Spleen (tissue), 11 donors: ENCODE data around the gene DCPS. TPM values are rescaled to one million over a fixed set of nuclear protein-coding genes. Genes with fewer than 3 reads are reported as not detected.
"Not testable (repeated sequence)": the region's sequence is repeated elsewhere in the genome, so short reads cannot be mapped to it uniquely, and the experiment has no call there.

Experiments used
- DNase-seq: peaks from one replicate; pipeline ENCODE4 v3.0.0-alpha.2; 2020
- H3K27ac ChIP-seq, 8 donors: fragments of 200-600 bp; sonication (generic) in 7 of 8; 1 replicate in 4 of 8; 2 replicates in 4 of 8; pipeline versions ENCODE4 v1.5.0 to v1.8.0; 2016 to 2021; ENCODE audit warnings: inconsistent platforms in 4 of 8, mild to moderate bottlenecking in 4 of 8, moderate library complexity in 1 of 8
- H3K27me3 ChIP-seq, 7 donors: fragments of 200-600 bp; sonication (generic) in 6 of 7; replicated peaks in 1 of 7; 1 replicate in 4 of 7; 2 replicates in 3 of 7; pipeline versions ENCODE4 v1.5.0 to v1.8.0; 2016 to 2021; ENCODE audit warnings: inconsistent platforms in 3 of 7, mild to moderate bottlenecking in 1 of 7
- H3K36me3 ChIP-seq, 6 donors: fragments of 200-600 bp; sonication (generic) in 5 of 6; 1 replicate in 4 of 6; 2 replicates in 2 of 6; pipeline versions ENCODE4 v1.5.0 to v1.8.0; 2016 to 2021; ENCODE audit warnings: inconsistent platforms in 2 of 6
- H3K4me1 ChIP-seq, 6 donors: fragments of 200-600 bp; sonication (generic) in 5 of 6; 1 replicate in 3 of 6; 2 replicates in 3 of 6; pipeline versions ENCODE4 v1.5.0 to v1.8.0; 2016 to 2021; ENCODE audit warnings: inconsistent platforms in 3 of 6
- H3K4me3 ChIP-seq, 8 donors: fragments of 200-600 bp; sonication (generic) in 7 of 8; 1 replicate in 4 of 8; 2 replicates in 4 of 8; pipeline versions ENCODE4 v1.5.0 to v1.8.0; 2016 to 2021; ENCODE audit warnings: inconsistent platforms in 4 of 8, mild to moderate bottlenecking in 4 of 8, moderate library complexity in 2 of 8
- H3K9me3 ChIP-seq, 8 donors: fragments of 200-600 bp; sonication (generic) in 7 of 8; 1 replicate in 4 of 8; 2 replicates in 4 of 8; pipeline versions ENCODE4 v1.5.0 to v1.8.0; 2016 to 2021; ENCODE audit warnings: inconsistent platforms in 4 of 8
- POLR2A ChIP-seq, 3 donors: fragments of 450-650 bp; IDR thresholded peaks; one replicate each; pipeline ENCODE4 v1.5.1; 2017; ENCODE audit warnings: antibody characterized with exemption in 3 of 3, mild to moderate bottlenecking in 1 of 3
- POLR2AphosphoS5 ChIP-seq, 3 donors: sonication (generic); formaldehyde crosslinking; IDR thresholded peaks; one replicate each; pipeline ENCODE4 v1.5.1; 2017; ENCODE audit warnings: antibody characterized with exemption in 3 of 3
- WGBS, 5 donors: extraction: QIAGEN DNeasy Blood & Tissue Kit in 3 of 5; methylation state at CpG; one replicate each; pipeline versions ENCODE4 v1.1.5 to v1.1.7; 2013 to 2018; 5-methylcytosine and 5-hydroxymethylcytosine counted together
- intact Hi-C: fragments of 100-400 bp; cut with DNase I; formaldehyde crosslinking; loops from one replicate; pipeline ENCODE4 v1.15.0; 2023; ENCODE audit warnings: low total_unique reads
- polyA plus RNA-seq, 3 donors: library from polyadenylated mRNA; stranded (reverse); fragments of 200-250 nt; gene quantifications; one replicate each; pipeline ENCODE4 v1.2.1, GENCODE V29; 2013
- total RNA-seq, 7 donors: library from RNA; depleted of rRNA in 3 of 7; stranded (reverse); fragments of >200 nt in 3 of 7; fragmentation: NEBNext Ultra II Directional in 4 of 7; extraction: Animal tissue kit (Norgen Biotek cat#: 25700) in 4 of 7; gene quantifications; one replicate each; pipeline versions ENCODE4 v1.1.0 to v1.2.1, GENCODE V29; 2016 to 2021
- TF ChIP-seq, protein P1 (sequence below), 11 experiments: fragments of 200-600 bp in 7 of 11; fragments of 450-650 bp in 4 of 11; sonication (generic) in 4 of 11; IDR thresholded peaks in 8 of 11; conservative IDR thresholded peaks in 3 of 11; 1 replicate in 7 of 11; 2 replicates in 4 of 11; pipeline versions ENCODE4 v1.4.0 to v1.8.0; 2016 to 2021; ENCODE audit warnings: antibody characterized with exemption in 11 of 11, inconsistent platforms in 4 of 11, mild to moderate bottlenecking in 1 of 11
- donor health status: healthy with polysubstance abuse.
- donor health status: DM: no; HTN: no; CAD: no; lungs with moderate emphysema.
- donor health status: DM: no; HTN: no; CAD: no.
- donor health status: Bipolar disorder and iron deficiency.
- donor health status: healthy.
- donor health status: DM: no; HTN: no; CAD: no.
- donor health status: DM: yes; HTN: yes; CAD: no.

Gene DCPS
- total and polyA plus RNA-seq, 10 donors = 17.4 to 35.2 (median 22.7) TPM

DNA sequence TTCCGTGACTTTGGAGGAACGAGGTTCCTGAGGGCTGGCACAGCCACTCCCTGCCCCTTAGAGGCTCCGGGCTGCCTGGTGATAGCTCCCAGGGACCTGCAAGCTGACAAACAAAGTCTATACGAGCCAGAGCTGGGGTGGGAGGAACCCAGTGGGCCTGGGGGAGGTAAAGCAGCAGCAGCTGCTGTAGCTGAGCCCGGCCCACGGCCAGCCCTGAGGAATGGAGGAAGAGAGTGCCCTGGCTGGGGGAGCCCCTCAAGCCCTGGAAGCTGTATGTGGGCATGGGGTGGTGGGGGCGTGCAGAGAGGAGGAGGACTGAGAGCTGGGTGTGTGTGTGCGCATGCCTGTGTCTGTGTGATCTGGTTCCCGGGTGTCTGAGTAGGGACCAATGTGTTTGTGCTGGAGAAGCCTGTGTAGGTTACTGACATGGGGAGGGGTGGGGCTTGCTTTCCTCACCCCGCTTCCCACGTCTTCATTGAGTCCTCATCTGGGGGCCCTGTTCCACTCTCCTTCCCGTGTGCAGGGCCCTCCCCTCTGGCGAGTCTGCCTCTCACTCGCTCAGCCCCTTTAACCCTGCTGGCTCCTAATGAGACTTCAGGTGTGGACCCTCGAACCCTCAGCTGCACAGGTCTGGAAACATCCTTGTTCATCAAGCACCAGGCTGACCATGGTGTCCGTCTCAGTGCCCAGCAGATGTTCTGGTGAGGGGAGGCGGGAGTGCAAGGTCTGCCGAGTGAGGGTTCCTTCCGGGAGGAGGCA is 62.4 kb downstream of the DCPS start:
- Histone ChIP-seq H3K4me3 (no peak overlapping the region), H3K27ac (peak overlapping the region in 4 of 8 donors; percentile 33 to 83 (median 66)), H3K27me3 (no peaks in the 10 kb centered on the region), H3K36me3 (no peaks in the 10 kb centered on the region), H3K4me1 (peaks cover 3 to 80% (median 48%) of the 10 kb centered on the region in 6 donors), H3K9me3 (no peaks in the 10 kb centered on the region)
- no peak for TF ChIP-seq POLR2A (IDR thresholded peaks at IDR 0.05)
- TF ChIP-seq POLR2AphosphoS5 (IDR thresholded peaks at IDR 0.05) = peak in 2 of 3 donors; percentile 38 to 67
- peak; percentile 76 for DNase-seq
- WGBS, 5 donors = 52 to 70% (median 61%) methylated on average over 18 to 19 of the region's 19 CpGs
- intact Hi-C loops = no loop called here

DNA sequence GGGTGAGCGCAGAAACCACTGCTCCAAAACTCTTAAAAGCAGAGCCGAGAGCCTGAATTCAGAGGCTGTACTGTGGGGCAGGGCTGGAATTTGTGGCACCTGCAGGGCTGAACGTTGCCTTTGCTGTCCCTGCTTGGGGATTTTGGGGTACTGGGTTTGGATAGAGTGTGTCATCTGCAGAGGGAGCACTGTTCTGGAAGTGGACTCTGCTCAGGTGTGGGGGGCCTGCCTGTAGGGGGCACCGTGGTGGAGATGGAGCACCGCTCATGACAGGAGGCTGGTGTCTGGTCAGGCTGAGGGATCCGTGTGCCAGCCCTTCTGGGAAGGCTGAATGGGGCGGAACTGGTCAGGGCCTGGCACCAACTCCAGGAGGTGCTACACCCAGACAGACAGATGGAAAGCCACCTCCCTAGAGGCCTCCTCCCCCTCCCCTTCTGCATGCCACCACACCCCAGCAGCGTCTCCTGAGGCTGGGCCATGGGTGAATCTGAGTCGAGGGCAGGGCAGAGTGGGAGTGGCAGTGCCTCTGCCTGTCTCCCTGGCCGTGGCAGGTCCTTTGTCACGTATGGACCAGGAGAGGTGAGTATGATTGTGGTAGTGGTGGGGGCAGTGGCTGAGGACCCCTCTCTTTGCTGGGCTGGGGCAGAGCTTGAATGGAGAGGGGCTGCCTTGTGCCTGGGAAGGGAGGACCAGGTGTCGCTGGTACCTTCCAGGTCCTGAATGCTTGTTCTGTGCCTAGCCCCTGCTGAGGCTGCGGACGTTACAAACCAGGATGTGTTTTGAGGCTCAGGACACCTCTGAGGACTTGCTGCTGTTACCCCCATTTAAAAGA is 63.2 kb downstream of the DCPS start:
- H3K4me1 ChIP-seq = peaks cover 0 to 72% (median 43%) of the 10 kb centered on the region in 6 donors
- H3K36me3 ChIP-seq, intact Hi-C loops, H3K27me3 ChIP-seq, H3K4me3 ChIP-seq, H3K9me3 ChIP-seq: not testable (repeated sequence)
- peak; percentile 54 for DNase-seq
- WGBS, 5 donors = 67 to 83% (median 77%) methylated on average over 6 to 14 of the region's 14 CpGs
- H3K27ac ChIP-seq = peak overlapping the region in 4 of 8 donors; percentile 33 to 83 (median 66)

DNA sequence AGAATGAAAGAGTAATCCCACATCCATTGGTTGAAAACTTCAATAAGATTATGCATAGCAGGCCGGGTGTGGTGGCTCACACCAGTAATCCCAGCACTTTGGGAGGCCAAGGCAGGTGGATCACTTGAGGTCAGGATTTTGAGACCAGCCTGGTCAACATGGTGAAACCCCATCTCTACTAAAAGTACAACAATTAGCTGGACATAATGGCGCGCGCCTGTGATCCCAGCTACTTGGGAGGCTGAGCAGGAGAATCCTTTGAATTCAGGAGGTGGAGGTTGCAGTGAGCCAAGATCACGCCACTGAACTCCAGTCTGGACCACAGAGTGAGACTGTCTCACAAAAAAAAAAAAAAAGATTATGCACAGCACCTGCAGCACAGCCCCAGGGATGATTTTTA is 63.9 kb downstream of the DCPS start:
- H3K4me3 ChIP-seq, H3K9me3 ChIP-seq, H3K27me3 ChIP-seq, intact Hi-C loops, H3K36me3 ChIP-seq: not testable (repeated sequence)
- WGBS, 5 donors = 90 to 98% (median 96%) methylated on average over 5 of the region's 5 CpGs
- Histone ChIP-seq H3K27ac (peak overlapping the region in 6 of 8 donors; percentile 13 to 83 (median 71)), H3K4me1 (peaks cover 0 to 68% (median 38%) of the 10 kb centered on the region in 6 donors)
- peak; percentile 42 for DNase-seq

DNA sequence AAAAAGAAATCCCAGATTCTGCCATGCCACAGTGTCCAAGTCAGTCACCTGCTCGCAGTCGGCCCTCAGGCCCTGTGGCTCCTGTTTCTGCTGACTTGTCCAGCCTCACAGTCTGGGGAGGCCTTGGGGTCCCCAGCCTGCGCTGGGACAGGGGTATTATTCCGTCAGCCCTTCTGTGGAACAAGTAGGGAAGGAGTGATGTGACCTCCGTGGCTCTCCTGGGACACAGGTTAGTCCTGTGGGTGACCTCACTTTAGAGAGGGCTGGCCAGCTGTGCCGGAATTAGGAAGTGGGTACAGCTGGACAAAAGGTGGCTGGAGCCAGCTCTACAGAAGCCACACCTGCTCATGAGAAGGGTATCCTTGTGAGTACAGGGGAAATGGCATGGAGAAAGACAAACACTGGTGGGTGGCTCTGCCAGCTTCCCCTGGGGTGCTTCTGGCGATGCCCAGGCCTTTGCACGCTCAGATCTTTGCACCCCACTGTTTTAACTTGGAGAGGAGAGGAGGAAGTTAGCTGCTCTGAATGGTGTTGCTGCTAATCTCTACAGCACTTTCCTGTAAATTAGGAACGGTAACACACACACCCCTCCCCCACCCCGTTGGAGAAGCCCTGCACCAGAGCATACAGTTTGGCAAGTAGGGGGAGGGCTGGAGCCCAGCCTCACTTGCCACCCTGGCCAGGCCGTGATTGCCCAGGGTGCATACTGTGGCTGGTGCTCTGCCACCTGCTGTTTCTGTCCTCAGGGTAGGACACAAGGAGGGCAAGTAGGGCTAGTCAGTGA is 64.7 kb downstream of the DCPS start:
- H3K9me3 ChIP-seq, H3K27me3 ChIP-seq, H3K36me3 ChIP-seq, intact Hi-C loops: not testable (repeated sequence)
- Histone ChIP-seq H3K4me1 (peaks cover 0 to 68% (median 35%) of the 10 kb centered on the region in 6 donors), H3K27ac (peak overlapping the region in 7 of 8 donors; percentile 13 to 83 (median 62)), H3K4me3 (peak overlapping the region in 1 of 8 donors; percentile 10)
- TF ChIP-seq POLR2AphosphoS5 (IDR thresholded peaks at IDR 0.05) = peak in 1 of 3 donors; percentile 53
- DNase-seq = peak; percentile 81
- 40 to 50% (median 45%) methylated on average over 10 to 11 of the region's 11 CpGs for WGBS, 5 donors

DNA sequence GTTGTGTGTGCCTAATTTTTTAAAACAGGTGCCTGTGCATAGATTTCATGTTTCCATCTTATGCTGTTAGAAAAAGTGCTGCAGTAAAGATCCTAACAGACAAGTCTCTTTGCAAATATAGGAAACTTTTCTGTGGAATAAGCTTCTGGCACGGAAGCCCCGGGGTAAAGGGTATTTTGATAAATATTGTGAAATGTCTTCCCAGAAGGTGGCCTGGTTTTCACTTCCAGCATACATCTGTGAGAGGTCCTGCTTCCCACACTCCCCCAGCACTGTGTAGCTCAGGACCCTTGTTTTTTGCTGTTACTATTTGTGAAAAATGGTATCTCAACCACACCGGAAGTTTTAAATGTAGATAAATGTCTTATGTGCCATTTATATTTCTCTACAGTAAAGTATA is 66.2 kb downstream of the DCPS start:
- 39 to 70% (median 65%) methylated on average over 3 of the region's 3 CpGs for WGBS, 5 donors
- intact Hi-C loops = no loop called here

More for the DNA sequence above, 66.2 kb downstream of the DCPS start:
- Histone ChIP-seq H3K36me3 (no peaks in the 10 kb centered on the region), H3K27me3 (no peaks in the 10 kb centered on the region), H3K9me3 (no peaks in the 10 kb centered on the region), H3K4me1 (peaks cover 0 to 70% (median 33%) of the 10 kb centered on the region in 6 donors), H3K4me3 (no peak overlapping the region), H3K27ac (peak overlapping the region in 1 of 8 donors; percentile 83)
- TF ChIP-seq, protein P1, sequence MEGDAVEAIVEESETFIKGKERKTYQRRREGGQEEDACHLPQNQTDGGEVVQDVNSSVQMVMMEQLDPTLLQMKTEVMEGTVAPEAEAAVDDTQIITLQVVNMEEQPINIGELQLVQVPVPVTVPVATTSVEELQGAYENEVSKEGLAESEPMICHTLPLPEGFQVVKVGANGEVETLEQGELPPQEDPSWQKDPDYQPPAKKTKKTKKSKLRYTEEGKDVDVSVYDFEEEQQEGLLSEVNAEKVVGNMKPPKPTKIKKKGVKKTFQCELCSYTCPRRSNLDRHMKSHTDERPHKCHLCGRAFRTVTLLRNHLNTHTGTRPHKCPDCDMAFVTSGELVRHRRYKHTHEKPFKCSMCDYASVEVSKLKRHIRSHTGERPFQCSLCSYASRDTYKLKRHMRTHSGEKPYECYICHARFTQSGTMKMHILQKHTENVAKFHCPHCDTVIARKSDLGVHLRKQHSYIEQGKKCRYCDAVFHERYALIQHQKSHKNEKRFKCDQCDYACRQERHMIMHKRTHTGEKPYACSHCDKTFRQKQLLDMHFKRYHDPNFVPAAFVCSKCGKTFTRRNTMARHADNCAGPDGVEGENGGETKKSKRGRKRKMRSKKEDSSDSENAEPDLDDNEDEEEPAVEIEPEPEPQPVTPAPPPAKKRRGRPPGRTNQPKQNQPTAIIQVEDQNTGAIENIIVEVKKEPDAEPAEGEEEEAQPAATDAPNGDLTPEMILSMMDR (IDR thresholded peaks at IDR 0.05 in 8 of 11, conservative IDR thresholded peaks at IDR 0.05 in 3 of 11) = no peak
- TF ChIP-seq POLR2A (IDR thresholded peaks at IDR 0.05) (no peak), POLR2AphosphoS5 (IDR thresholded peaks at IDR 0.05) (no peak)
- no peak for DNase-seq
